Thyroid gland (tissue), 4 donors: ENCODE measurements around the gene ASB4. TPM values are rescaled to one million over a fixed set of nuclear protein-coding genes. Genes with fewer than 3 reads are reported as not detected.

ENCODE experiments used
- DNase-seq, 2 donors: peaks; one replicate each; pipeline ENCODE4 v3.0.0-alpha.2; 2019
- H3K27ac ChIP-seq, 3 donors: fragments of 200-600 bp; sonication (generic); 1 replicate in 2 of 3; 2 replicates in 1 of 3; pipeline ENCODE4 v1.5.1; 2016 to 2019; ENCODE audit warnings: mild to moderate bottlenecking in 1 of 3, moderate library complexity in 1 of 3
- H3K27me3 ChIP-seq: fragments of 200-600 bp; sonication (generic); one replicate; pipeline ENCODE4 v1.5.1; 2019
- H3K36me3 ChIP-seq, 2 donors: fragments of 200-600 bp; sonication (generic); one replicate each; pipeline ENCODE4 v1.5.1; 2016 to 2019
- H3K4me1 ChIP-seq, 2 donors: fragments of 200-600 bp; sonication (generic); one replicate each; pipeline ENCODE4 v1.5.1; 2017 to 2019
- H3K4me3 ChIP-seq, 3 donors: fragments of 200-600 bp; sonication (generic); replicated peaks in 1 of 3; 1 replicate in 2 of 3; 2 replicates in 1 of 3; pipeline ENCODE4 v1.5.1; 2016; ENCODE audit warnings: mild to moderate bottlenecking in 1 of 3
- H3K9me3 ChIP-seq: fragments of 200-600 bp; sonication (generic); one replicate; pipeline ENCODE4 v1.5.1; 2017
- POLR2A ChIP-seq, 2 donors: fragments of 450-650 bp; IDR thresholded peaks; one replicate each; pipeline ENCODE4 v1.6.1; 2017; ENCODE audit warnings: antibody characterized with exemption in 2 of 2, mild to moderate bottlenecking in 2 of 2, moderate library complexity in 1 of 2
- WGBS, 2 donors: methylation state at CpG; one replicate each; pipeline ENCODE4 v1.1.5; 2017; 5-methylcytosine and 5-hydroxymethylcytosine counted together
- intact Hi-C: fragments of 100-400 bp; cut with DNase I; formaldehyde crosslinking; loops from one replicate; pipeline ENCODE4 v1.15.1; 2023
- total RNA-seq, 4 donors: library from RNA; depleted of rRNA; stranded (reverse); fragments of >200 nt; gene quantifications; one replicate each; pipeline ENCODE4 v1.2.3, GENCODE V29; 2016
- TF ChIP-seq, protein P1 (sequence below), 6 experiments: fragments of 200-600 bp in 3 of 6; fragments of 450-650 bp in 3 of 6; sonication (generic) in 3 of 6; IDR thresholded peaks; one replicate each; pipeline ENCODE4 v1.5.1; 2016 to 2019; ENCODE audit warnings: antibody characterized with exemption in 6 of 6, mild to moderate bottlenecking in 2 of 6, inconsistent platforms in 1 of 6, moderate library complexity in 1 of 6

Gene ASB4
- total RNA-seq, 4 donors from 2014 or later, result 0.22 TPM; not detected in 3

DNA sequence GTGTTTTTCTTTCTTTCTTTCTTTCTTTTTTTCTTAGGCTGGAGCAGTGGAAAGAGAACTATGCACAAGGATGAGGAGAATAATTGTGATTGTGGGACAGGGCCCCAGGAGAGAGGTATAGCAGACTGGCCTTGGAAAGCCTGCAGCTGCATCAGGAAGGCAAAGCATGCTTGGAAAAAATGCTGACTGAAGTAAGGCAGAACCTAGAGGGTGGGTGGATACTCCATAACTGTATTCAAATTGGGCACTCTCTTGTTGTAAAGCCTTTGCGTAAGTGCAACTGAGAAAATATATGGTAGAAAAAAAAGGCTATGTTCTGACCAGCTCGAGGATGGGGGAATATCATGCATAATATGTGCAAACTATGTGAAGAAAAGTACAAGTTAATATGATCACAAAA, 71.0 kb downstream of the ASB4 start:
- Histone ChIP-seq H3K4me3 (no peak overlapping the region), H3K36me3 (no peaks in the 10 kb centered on the region), H3K27me3 (no peaks in the 10 kb centered on the region), H3K27ac (no peak overlapping the region), H3K4me1 (peaks cover 0 to 1% of the 10 kb centered on the region in 2 donors), H3K9me3 (no peaks in the 10 kb centered on the region)
- no peak for DNase-seq
- 90 to 94% methylated on average over 2 of the region's 2 CpGs for WGBS, 2 donors
- intact Hi-C loops, result no loop called here
- no peak for TF ChIP-seq POLR2A (IDR thresholded peaks at IDR 0.05)
- TF ChIP-seq, protein P1, sequence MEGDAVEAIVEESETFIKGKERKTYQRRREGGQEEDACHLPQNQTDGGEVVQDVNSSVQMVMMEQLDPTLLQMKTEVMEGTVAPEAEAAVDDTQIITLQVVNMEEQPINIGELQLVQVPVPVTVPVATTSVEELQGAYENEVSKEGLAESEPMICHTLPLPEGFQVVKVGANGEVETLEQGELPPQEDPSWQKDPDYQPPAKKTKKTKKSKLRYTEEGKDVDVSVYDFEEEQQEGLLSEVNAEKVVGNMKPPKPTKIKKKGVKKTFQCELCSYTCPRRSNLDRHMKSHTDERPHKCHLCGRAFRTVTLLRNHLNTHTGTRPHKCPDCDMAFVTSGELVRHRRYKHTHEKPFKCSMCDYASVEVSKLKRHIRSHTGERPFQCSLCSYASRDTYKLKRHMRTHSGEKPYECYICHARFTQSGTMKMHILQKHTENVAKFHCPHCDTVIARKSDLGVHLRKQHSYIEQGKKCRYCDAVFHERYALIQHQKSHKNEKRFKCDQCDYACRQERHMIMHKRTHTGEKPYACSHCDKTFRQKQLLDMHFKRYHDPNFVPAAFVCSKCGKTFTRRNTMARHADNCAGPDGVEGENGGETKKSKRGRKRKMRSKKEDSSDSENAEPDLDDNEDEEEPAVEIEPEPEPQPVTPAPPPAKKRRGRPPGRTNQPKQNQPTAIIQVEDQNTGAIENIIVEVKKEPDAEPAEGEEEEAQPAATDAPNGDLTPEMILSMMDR (IDR thresholded peaks at IDR 0.05), result no peak

DNA sequence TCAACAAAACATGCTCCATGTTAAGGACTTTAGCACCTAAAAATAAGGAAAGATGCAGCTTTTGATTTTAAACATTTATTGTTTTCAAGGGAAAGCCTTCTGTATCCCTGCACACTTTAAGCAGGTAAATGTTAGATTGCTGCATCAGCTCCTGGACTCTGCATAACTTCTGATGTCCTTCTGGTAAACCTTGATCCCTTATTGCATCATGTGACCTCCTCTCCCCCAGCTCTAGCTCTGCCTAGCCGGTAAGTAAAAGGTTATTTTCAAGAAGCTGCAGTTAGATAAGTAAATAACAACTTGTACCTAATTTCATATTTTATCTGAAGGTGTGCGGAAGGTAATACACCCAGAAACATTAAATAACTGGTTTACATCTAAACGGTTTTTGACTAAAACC, 73.1 kb downstream of the ASB4 start:
- no peaks in the 10 kb centered on the region for H3K27me3 ChIP-seq
- H3K27ac ChIP-seq, result no peak overlapping the region
- H3K4me3 ChIP-seq, result no peak overlapping the region
- DNase-seq, result no peak
- H3K4me1 ChIP-seq, result no peaks in the 10 kb centered on the region
- intact Hi-C loops, result no loop called here
- no peaks in the 10 kb centered on the region for H3K9me3 ChIP-seq
- no peaks in the 10 kb centered on the region for H3K36me3 ChIP-seq
- 78 to 85% methylated on average over 3 of the region's 3 CpGs for WGBS, 2 donors
- TF ChIP-seq, protein P1 (IDR thresholded peaks at IDR 0.05), result no peak
- no peak for TF ChIP-seq POLR2A (IDR thresholded peaks at IDR 0.05)

DNA sequence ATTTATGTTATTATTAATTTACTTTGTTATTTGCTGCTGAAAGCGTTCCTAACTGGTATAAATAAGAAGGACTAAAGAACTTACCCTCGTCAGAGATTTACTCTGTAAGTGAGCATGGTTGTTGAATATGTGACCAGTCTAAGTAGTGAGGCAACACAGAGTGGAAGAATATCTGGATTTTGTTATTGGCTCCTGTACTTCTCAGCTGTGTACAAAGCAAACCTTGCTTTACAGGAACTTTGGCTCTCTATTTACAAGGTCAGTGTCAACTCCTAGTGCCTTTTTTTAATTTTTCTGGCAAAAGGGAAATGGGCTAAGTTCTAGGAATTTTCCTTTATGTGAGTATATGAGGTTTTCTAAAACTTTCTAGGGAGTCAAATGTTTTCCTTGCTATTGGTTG, 74.9 kb downstream of the ASB4 start:
- intact Hi-C loops, result no loop called here
- Histone ChIP-seq H3K4me3 (no peak overlapping the region), H3K4me1 (no peaks in the 10 kb centered on the region), H3K9me3 (no peaks in the 10 kb centered on the region), H3K36me3 (no peaks in the 10 kb centered on the region), H3K27ac (no peak overlapping the region), H3K27me3 (no peaks in the 10 kb centered on the region)
- WGBS, 2 donors, result 95 to 96% methylated on average over 2 of the region's 2 CpGs
- DNase-seq, result no peak
- TF ChIP-seq, protein P1 (IDR thresholded peaks at IDR 0.05), result no peak
- no peak for TF ChIP-seq POLR2A (IDR thresholded peaks at IDR 0.05)

DNA sequence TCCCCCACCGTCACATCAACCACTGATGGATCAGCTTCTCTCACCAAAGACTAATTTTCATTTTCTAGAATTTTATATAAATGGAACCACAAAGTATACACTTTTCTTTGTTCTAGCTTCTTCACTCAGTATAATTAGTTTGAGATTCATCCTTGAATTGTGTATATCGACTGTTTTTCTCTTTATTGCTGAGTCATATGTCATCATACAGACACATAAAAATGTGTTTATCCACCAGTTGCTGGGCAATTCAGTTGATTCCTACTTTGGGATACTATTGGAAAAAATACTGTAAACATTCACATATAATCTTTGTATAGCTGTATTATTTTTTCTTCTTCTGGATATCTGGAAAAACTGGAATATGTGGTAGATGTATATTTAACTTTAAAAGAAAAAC, 84.0 kb downstream of the ASB4 start:
- no peak for TF ChIP-seq POLR2A (IDR thresholded peaks at IDR 0.05)
- TF ChIP-seq, protein P1 (IDR thresholded peaks at IDR 0.05), result no peak
- Histone ChIP-seq H3K4me3 (no peak overlapping the region), H3K9me3 (no peaks in the 10 kb centered on the region), H3K27ac (no peak overlapping the region), H3K4me1 (peaks cover 5 to 6% of the 10 kb centered on the region in 2 donors), H3K36me3 (no peaks in the 10 kb centered on the region), H3K27me3 (no peaks in the 10 kb centered on the region)
- intact Hi-C loops, result no loop called here
- 92 to 95% methylated on average over 2 of the region's 2 CpGs for WGBS, 2 donors
- DNase-seq, result no peak

DNA sequence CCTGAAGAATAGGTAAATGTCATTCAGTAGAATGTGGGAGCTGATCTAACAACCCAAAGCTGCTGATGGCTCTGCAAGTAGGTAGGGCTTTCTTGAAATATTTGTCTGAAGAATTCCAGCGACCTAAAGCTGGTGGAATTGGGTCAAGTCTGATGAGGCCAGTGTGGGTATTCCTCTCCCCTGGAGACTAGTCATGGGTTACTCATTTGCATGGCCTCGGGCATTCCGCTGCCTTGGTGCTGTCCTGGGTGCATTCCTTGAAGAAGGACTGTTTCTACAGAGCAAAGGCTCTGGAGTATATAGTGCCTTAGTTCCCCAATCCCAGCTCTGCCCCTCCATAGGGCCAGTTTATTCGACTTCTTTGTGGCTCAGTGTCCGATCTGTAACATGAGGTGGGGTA, 91.4 kb downstream of the ASB4 start:
- intact Hi-C loops, result no loop called here
- WGBS, 2 donors, result 66 to 79% methylated on average over 5 of the region's 5 CpGs
- no peak overlapping the region for H3K4me3 ChIP-seq
- no peak overlapping the region for H3K27ac ChIP-seq
- H3K27me3 ChIP-seq, result no peaks in the 10 kb centered on the region
- no peaks in the 10 kb centered on the region for H3K36me3 ChIP-seq
- H3K9me3 ChIP-seq, result no peaks in the 10 kb centered on the region
- no peak for DNase-seq
- no peak for TF ChIP-seq POLR2A (IDR thresholded peaks at IDR 0.05)
- TF ChIP-seq, protein P1 (IDR thresholded peaks at IDR 0.05), result no peak
- H3K4me1 ChIP-seq, result peaks cover 0 to 8% of the 10 kb centered on the region in 2 donors
